ENCODE results near the gene LRFN3. TPM values are rescaled to one million over a fixed set of nuclear protein-coding genes. Genes with fewer than 3 reads are reported as not detected.
"Not testable (repeated sequence)": the region's sequence is repeated elsewhere in the genome, so short reads cannot be mapped to it uniquely, and the experiment has no call there.

The LRFN3 gene
- total RNA-seq, 1 donor from 2014 or later = 36.0 TPM

DNA sequence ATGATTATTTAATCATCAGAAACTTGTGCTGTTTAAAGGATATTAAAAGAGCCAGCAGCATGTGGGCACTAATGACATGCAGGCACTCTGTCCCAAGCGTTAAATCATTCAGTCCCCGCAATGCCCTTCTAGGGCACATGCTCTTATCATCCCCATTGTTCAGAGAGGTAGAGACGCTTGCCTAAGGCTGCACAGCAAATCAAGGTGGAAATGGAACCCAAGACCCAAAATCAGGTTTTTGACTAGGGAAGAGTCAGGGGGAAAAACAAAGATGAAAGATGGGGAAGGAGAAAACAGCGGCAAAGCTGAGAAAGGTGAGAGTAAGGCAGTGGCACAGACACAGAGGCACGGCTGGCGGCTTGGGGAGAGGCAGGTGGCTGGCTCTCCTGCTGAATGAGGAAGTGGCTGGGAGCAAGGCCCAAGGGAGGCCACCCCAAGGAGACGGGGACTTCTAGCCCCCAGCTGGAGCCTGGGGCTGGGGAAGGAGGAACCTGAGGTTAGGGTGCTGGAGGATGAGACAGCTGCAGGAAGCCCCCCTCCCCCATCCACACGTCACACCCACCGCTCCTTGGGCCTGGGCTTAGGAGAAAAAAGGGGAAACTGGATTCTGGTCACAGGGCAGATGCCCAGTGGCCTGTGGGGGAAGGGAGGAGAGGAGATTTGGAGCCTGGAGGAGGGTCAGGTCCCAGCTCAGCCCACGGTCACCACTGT lies 27.0 kb upstream of the LRFN3 start:
- TF ChIP-seq, protein P1, sequence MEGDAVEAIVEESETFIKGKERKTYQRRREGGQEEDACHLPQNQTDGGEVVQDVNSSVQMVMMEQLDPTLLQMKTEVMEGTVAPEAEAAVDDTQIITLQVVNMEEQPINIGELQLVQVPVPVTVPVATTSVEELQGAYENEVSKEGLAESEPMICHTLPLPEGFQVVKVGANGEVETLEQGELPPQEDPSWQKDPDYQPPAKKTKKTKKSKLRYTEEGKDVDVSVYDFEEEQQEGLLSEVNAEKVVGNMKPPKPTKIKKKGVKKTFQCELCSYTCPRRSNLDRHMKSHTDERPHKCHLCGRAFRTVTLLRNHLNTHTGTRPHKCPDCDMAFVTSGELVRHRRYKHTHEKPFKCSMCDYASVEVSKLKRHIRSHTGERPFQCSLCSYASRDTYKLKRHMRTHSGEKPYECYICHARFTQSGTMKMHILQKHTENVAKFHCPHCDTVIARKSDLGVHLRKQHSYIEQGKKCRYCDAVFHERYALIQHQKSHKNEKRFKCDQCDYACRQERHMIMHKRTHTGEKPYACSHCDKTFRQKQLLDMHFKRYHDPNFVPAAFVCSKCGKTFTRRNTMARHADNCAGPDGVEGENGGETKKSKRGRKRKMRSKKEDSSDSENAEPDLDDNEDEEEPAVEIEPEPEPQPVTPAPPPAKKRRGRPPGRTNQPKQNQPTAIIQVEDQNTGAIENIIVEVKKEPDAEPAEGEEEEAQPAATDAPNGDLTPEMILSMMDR (conservative IDR thresholded peaks at IDR 0.05) = no peak
- Mint-ChIP-seq H3K27ac (ENCODE audit: unreplicated experiment) (no peak overlapping the region), H3K4me3 (no peak overlapping the region), H3K4me1 (no peaks in the 10 kb centered on the region), H3K36me3 (ENCODE audit: low read depth) (no peaks in the 10 kb centered on the region), H3K27me3 (ENCODE audit: low read depth) (peaks cover 20% of the 10 kb centered on the region), H3K9me3 (no peaks in the 10 kb centered on the region)
- DNase-seq (ENCODE audit: low read depth, low spot score) = no peak

DNA sequence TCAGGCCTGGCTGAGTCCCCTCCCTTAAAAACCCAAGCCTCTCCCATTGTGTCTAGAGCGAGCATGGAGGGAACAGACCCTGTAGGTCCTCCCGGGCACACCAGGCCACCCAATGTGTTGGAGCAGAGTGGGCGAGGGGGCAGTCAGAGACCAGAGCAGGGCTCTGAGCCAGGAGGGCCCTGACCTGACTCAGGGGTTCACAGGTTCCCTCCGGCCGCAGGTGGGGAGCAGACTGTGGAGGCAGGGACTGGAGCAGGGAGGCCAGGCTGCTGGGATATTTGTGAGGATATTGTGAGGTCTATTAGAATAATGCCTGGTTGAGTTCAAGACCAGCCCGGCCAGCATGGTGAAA lies 26.5 kb upstream of the LRFN3 start:
- peaks cover 17% of the 10 kb centered on the region for H3K27me3 Mint-ChIP-seq (ENCODE audit: low read depth)
- no peak overlapping the region for H3K27ac Mint-ChIP-seq (ENCODE audit: unreplicated experiment)
- H3K36me3 Mint-ChIP-seq (ENCODE audit: low read depth) = no peaks in the 10 kb centered on the region
- TF ChIP-seq, protein P1 (conservative IDR thresholded peaks at IDR 0.05) = no peak
- no peak overlapping the region for H3K4me3 Mint-ChIP-seq
- H3K9me3 Mint-ChIP-seq = no peaks in the 10 kb centered on the region
- no peak for DNase-seq (ENCODE audit: low read depth, low spot score)
- H3K4me1 Mint-ChIP-seq = no peaks in the 10 kb centered on the region

DNA sequence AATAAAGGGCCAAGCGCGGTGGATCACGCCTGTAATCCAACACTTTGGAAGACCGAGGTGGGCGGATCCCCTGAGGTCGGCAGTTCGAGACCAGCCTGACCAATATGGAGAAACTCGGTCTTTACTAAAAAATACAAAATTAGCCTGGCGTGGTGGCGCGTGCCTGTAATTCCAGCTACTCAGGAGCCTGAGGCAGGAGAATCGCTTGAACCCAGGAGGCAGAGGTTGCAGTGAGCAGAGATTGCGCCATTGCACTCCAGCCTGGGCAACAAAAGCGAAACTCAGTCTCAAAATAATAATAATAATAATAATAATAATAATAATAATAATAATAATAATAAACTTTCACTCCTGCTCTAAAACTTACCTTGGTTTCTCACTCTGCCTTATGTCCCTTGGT lies 25.8 kb upstream of the LRFN3 start:
- H3K27me3 Mint-ChIP-seq (ENCODE audit: low read depth) = peaks cover 15% of the 10 kb centered on the region
- H3K9me3 Mint-ChIP-seq; H3K4me1 Mint-ChIP-seq; DNase-seq (ENCODE audit: low read depth, low spot score); H3K27ac Mint-ChIP-seq (ENCODE audit: unreplicated experiment); H3K36me3 Mint-ChIP-seq (ENCODE audit: low read depth); H3K4me3 Mint-ChIP-seq: not testable (repeated sequence)

DNA sequence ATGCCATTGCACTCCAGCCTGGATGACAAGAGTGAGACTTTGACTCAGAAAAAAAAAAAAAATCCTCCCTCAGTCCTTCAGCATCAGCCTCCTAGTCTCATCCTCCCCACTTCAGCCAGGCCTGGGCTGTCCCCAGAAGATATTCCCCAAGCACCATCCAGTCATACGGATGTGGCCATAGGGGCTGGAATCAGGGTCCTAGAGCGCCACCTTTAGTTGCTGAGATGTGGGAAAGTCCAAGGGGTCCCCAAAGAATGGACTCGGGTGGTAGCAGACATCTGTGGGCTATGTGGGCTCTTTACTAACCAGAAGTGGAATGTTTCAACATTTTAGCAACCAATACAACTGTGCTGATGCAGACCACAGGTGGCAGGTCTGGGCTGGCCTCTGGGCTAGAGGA lies 25.0 kb upstream of the LRFN3 start:
- H3K4me3 Mint-ChIP-seq = no peak overlapping the region
- peaks cover 16% of the 10 kb centered on the region for H3K27me3 Mint-ChIP-seq (ENCODE audit: low read depth)
- no peak for DNase-seq (ENCODE audit: low read depth, low spot score)
- no peaks in the 10 kb centered on the region for H3K4me1 Mint-ChIP-seq
- no peak overlapping the region for H3K27ac Mint-ChIP-seq (ENCODE audit: unreplicated experiment)
- TF ChIP-seq, protein P1 (conservative IDR thresholded peaks at IDR 0.05) = no peak
- no peaks in the 10 kb centered on the region for H3K9me3 Mint-ChIP-seq
- H3K36me3 Mint-ChIP-seq (ENCODE audit: low read depth) = no peaks in the 10 kb centered on the region

DNA sequence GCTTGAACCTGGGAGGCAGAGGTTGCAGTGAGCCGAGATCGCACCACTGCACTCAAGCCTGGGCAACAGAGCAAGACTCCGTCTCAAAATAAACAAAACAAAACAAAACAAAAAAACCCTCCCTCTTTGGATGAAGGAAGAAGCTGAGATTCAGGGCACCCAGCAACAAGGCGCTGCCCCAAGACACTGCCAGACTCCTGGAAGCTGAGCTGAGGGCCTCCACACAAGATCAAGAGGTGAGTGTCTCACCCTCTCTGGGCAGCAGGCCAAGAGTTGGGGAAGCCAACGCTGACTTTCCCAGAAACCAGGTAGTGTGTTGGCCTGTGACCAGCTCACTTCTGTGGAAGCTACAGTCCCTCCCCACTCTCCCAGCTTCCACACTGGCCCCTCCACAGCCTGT lies 24.4 kb upstream of the LRFN3 start:
- peaks cover 19% of the 10 kb centered on the region for H3K27me3 Mint-ChIP-seq (ENCODE audit: low read depth)
- DNase-seq (ENCODE audit: low read depth, low spot score) = no peak
- no peaks in the 10 kb centered on the region for H3K36me3 Mint-ChIP-seq (ENCODE audit: low read depth)
- TF ChIP-seq, protein P1 (conservative IDR thresholded peaks at IDR 0.05) = no peak
- no peaks in the 10 kb centered on the region for H3K4me1 Mint-ChIP-seq
- H3K27ac Mint-ChIP-seq (ENCODE audit: unreplicated experiment) = no peak overlapping the region
- H3K4me3 Mint-ChIP-seq = no peak overlapping the region
- no peaks in the 10 kb centered on the region for H3K9me3 Mint-ChIP-seq

DNA sequence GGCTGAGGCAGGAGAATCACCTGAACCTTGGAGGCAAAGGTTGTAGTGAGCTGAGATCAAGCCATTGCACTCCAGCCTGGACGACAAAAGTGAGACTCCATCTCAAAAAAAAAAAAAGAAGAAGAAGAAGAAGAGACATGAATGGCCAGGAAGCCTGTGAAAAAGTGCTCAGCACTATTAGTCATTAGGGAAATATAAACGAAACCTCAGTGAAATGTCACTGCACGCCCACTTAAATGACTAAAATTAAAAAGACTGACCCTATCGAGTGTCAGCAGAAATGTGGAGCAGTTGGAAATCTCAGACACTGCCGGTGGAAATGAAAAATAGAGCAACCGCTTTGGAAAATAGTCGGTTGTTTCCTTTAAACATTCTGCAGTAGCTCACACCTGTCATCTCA lies 22.6 kb upstream of the LRFN3 start:
- no peaks in the 10 kb centered on the region for H3K9me3 Mint-ChIP-seq
- DNase-seq (ENCODE audit: low read depth, low spot score) = no peak
- no peaks in the 10 kb centered on the region for H3K36me3 Mint-ChIP-seq (ENCODE audit: low read depth)
- H3K4me3 Mint-ChIP-seq = no peak overlapping the region
- TF ChIP-seq, protein P1 (conservative IDR thresholded peaks at IDR 0.05) = no peak
- H3K27ac Mint-ChIP-seq (ENCODE audit: unreplicated experiment) = no peak overlapping the region
- H3K4me1 Mint-ChIP-seq = no peaks in the 10 kb centered on the region
- peaks cover 22% of the 10 kb centered on the region for H3K27me3 Mint-ChIP-seq (ENCODE audit: low read depth)

Measured in neural crest cell (in vitro differentiated cells).